Esophagus muscularis mucosa (tissue), 4 donors: ENCODE results near the gene CIAO1. TPM values are rescaled to one million over a fixed set of nuclear protein-coding genes. Genes with fewer than 3 reads are reported as not detected.
"Not testable (repeated sequence)": the region's sequence is repeated elsewhere in the genome, so short reads cannot be mapped to it uniquely, and the experiment has no call there.

ENCODE experiments used
- DNase-seq: peaks from one replicate; pipeline ENCODE4 v3.0.0-alpha.2; 2017; ENCODE audit errors: extremely low spot score
- H3K27ac ChIP-seq, 4 donors: fragments of 200-600 bp; sonication (generic); replicated peaks in 1 of 4; 1 replicate in 3 of 4; 2 replicates in 1 of 4; pipeline ENCODE4 v1.5.1; 2016 to 2019; ENCODE audit warnings: mild to moderate bottlenecking in 1 of 4
- H3K27me3 ChIP-seq, 4 donors: fragments of 200-600 bp; sonication (generic); one replicate each; pipeline versions ENCODE4 v1.5.1 to v1.6.0; 2016 to 2019
- H3K36me3 ChIP-seq, 4 donors: fragments of 200-600 bp; sonication (generic); one replicate each; pipeline ENCODE4 v1.5.1; 2016 to 2019
- H3K4me1 ChIP-seq, 4 donors: fragments of 200-600 bp; sonication (generic); one replicate each; pipeline ENCODE4 v1.5.1; 2016 to 2019
- H3K4me3 ChIP-seq, 4 donors: fragments of 200-600 bp; sonication (generic); 1 replicate in 2 of 4; 2 replicates in 2 of 4; pipeline ENCODE4 v1.5.1; 2016 to 2019; ENCODE audit warnings: mild to moderate bottlenecking in 4 of 4, moderate library complexity in 1 of 4
- H3K9me3 ChIP-seq, 4 donors: fragments of 200-600 bp; sonication (generic); 1 replicate in 3 of 4; 2 replicates in 1 of 4; pipeline ENCODE4 v1.5.1; 2016 to 2019
- EP300 ChIP-seq: sonication (generic); formaldehyde crosslinking; IDR thresholded peaks from one replicate; pipeline ENCODE4 v1.6.1; 2017; ENCODE audit warnings: antibody characterized with exemption
- POLR2A ChIP-seq: fragments of 450-650 bp; IDR thresholded peaks from one replicate; pipeline ENCODE4 v1.6.1; 2017; ENCODE audit warnings: antibody characterized with exemption, moderate library complexity, mild to moderate bottlenecking, low read depth
- POLR2AphosphoS5 ChIP-seq, 2 donors: sonication (generic); formaldehyde crosslinking; IDR thresholded peaks; one replicate each; pipeline ENCODE4 v1.6.1; 2017; ENCODE audit warnings: antibody characterized with exemption in 2 of 2
- WGBS: methylation state at CpG from one replicate; pipeline ENCODE4 v1.1.5; 2018; 5-methylcytosine and 5-hydroxymethylcytosine counted together
- intact Hi-C: fragments of 100-400 bp; cut with DNase I; formaldehyde crosslinking; loops from one replicate; pipeline ENCODE4 v1.15.1; 2023
- total RNA-seq, 4 donors: library from RNA; depleted of rRNA; stranded (reverse); fragments of >200 nt; gene quantifications; one replicate each; pipeline versions ENCODE4 v1.1.0 to v1.2.1, GENCODE V29; 2016
- TF ChIP-seq, protein P1 (sequence below), 3 experiments: fragments of 200-600 bp in 2 of 3; fragments of 450-650 bp in 1 of 3; sonication (generic) in 2 of 3; IDR thresholded peaks; one replicate each; pipeline ENCODE4 v1.5.1; 2017 to 2019; ENCODE audit warnings: antibody characterized with exemption in 3 of 3, mild to moderate bottlenecking in 2 of 3, moderate library complexity in 1 of 3

The CIAO1 gene
- total RNA-seq, 4 donors from 2014 or later: 76.4 to 101 (median 92.5) TPM

DNA sequence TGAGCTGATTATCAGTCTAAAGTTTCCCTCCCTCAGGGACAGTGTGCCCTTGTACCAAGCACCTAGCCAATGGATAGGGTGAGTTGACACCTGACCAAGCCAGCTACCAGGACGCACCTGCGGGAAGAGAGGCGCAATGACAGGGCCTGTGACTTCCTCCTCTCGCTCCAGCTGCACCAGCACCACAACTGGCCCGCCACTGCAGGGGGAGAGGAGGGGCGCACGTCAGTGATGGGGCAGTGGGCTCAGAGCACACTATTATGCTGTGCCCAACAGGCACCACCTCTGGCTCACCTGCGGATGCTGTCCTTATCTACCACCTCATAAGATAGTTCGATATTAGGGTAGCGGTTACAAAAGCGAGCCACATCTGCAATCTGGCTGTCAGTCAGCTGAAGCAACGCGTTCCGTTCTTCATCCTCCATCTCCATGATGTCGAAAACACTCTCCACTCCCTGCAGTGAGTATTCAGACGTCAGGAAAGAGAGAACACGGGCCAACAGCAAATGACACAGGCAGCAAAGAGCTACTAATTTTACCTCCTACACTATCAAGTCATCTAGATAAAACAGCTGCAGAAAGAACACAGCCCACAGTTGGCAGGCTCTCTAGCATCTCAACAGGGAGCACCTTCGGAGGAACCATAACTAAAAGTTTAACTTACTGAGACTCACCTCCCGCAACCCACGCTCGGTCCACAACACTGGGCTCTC lies 10.9 kb downstream of the CIAO1 start:
- H3K27me3 ChIP-seq: no peaks in the 10 kb centered on the region
- H3K4me1 ChIP-seq: no peaks in the 10 kb centered on the region
- 95% methylated on average over 17 of the region's 21 CpGs for WGBS
- peaks cover 82 to 100% (median 95%) of the 10 kb centered on the region in 4 donors for H3K36me3 ChIP-seq
- H3K9me3 ChIP-seq: no peaks in the 10 kb centered on the region
- H3K27ac ChIP-seq: no peak overlapping the region
- intact Hi-C loops: no loop called here
- DNase-seq: no peak
- H3K4me3 ChIP-seq: no peak overlapping the region
- TF ChIP-seq, protein P1, sequence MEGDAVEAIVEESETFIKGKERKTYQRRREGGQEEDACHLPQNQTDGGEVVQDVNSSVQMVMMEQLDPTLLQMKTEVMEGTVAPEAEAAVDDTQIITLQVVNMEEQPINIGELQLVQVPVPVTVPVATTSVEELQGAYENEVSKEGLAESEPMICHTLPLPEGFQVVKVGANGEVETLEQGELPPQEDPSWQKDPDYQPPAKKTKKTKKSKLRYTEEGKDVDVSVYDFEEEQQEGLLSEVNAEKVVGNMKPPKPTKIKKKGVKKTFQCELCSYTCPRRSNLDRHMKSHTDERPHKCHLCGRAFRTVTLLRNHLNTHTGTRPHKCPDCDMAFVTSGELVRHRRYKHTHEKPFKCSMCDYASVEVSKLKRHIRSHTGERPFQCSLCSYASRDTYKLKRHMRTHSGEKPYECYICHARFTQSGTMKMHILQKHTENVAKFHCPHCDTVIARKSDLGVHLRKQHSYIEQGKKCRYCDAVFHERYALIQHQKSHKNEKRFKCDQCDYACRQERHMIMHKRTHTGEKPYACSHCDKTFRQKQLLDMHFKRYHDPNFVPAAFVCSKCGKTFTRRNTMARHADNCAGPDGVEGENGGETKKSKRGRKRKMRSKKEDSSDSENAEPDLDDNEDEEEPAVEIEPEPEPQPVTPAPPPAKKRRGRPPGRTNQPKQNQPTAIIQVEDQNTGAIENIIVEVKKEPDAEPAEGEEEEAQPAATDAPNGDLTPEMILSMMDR (IDR thresholded peaks at IDR 0.05): no peak
- no peak for TF ChIP-seq POLR2A
- TF ChIP-seq EP300: no peak
- TF ChIP-seq POLR2AphosphoS5 (IDR thresholded peaks at IDR 0.05): no peak

DNA sequence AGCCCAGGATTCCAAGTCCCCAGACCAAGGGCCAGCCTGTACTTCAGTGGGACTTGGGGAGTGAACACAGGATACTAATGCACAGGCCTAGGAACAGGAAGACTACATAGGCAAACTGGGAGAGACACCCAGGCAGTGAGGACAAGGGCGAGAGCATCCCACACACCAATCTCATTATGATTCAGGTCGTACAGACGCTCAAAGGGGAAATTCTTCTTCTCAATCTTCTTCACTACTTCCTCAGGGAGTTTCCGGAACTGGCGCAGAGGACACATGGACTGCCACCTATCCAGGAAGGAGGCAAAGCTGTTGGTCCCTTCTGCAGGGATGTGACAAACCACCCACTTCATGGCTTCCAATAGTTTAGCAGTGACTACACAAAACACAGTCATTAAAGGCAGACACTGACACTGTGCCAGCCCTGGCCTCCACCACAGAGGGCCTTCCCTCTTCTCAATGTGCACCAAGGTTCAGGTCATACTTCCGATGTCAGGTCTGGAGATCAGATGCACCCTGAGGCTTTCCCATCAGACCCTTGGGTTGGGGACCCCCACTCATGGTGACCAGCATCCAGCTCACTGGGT lies 21.3 kb downstream of the CIAO1 start:
- WGBS: 90% methylated on average over 6 of the region's 6 CpGs
- H3K9me3 ChIP-seq: no peaks in the 10 kb centered on the region
- peaks cover 100% of the 10 kb centered on the region in 4 donors for H3K36me3 ChIP-seq
- TF ChIP-seq POLR2AphosphoS5 (IDR thresholded peaks at IDR 0.05): no peak
- no peak for TF ChIP-seq EP300
- TF ChIP-seq, protein P1 (IDR thresholded peaks at IDR 0.05): no peak
- no peak for TF ChIP-seq POLR2A
- H3K4me1 ChIP-seq: no peaks in the 10 kb centered on the region
- no peak for DNase-seq
- intact Hi-C loops: no loop called here
- no peak overlapping the region for H3K4me3 ChIP-seq
- no peak overlapping the region for H3K27ac ChIP-seq
- no peaks in the 10 kb centered on the region for H3K27me3 ChIP-seq

DNA sequence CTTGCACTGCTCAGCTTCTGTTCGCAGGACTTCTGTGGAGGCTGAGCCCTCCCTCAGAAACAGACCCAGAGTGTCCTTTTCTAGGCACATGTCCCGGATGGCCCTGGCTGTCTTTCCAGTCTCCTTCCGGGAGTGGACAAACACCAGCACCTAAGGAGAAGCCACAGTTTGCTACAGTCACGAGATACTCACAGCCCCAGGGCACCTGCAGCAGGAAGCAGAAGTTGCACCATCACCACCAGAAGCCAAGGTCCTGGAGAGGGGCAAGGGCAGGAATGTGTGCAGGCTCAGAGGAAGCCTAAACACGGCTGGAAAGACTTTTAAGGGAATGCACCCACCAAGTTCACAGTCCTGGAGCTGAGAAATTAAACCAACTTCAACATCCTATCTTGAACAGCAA lies 25.7 kb downstream of the CIAO1 start:
- no CpG with 5 or more reads among the region's 5 CpGs for WGBS
- TF ChIP-seq, protein P1 (IDR thresholded peaks at IDR 0.05): no peak
- TF ChIP-seq POLR2A: no peak
- Histone ChIP-seq H3K9me3 (no peaks in the 10 kb centered on the region), H3K4me3 (no peak overlapping the region), H3K27me3 (no peaks in the 10 kb centered on the region), H3K36me3 (peaks cover 99 to 100% (median 100%) of the 10 kb centered on the region in 4 donors), H3K4me1 (no peaks in the 10 kb centered on the region), H3K27ac (no peak overlapping the region)
- no peak for DNase-seq
- intact Hi-C loops: no loop called here

DNA sequence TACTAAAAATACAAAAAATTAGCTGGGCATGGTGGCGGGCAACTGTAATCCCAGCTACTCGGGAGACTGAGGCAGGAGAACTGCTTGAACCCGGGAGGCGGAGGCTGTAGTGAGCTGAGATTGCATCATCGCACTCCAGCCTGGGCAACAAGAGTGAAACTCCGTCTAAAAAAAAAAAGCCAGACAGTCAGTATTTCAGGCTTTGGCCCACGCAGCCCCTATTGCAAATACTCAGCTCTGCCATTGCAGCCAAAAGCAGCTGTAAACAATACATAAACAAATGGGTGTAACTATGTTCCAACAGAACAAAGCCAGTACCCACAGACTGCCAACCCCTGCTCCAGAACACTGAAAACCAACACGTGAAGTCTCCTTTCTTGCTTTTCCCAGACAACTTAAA lies 28.2 kb downstream of the CIAO1 start:
- H3K9me3 ChIP-seq, H3K4me3 ChIP-seq, H3K27me3 ChIP-seq, H3K27ac ChIP-seq, intact Hi-C loops, H3K4me1 ChIP-seq, DNase-seq: not testable (repeated sequence)
- H3K36me3 ChIP-seq: peaks cover 99 to 100% (median 100%) of the 10 kb centered on the region in 4 donors
- WGBS: 85% methylated on average over 8 of the region's 8 CpGs

DNA sequence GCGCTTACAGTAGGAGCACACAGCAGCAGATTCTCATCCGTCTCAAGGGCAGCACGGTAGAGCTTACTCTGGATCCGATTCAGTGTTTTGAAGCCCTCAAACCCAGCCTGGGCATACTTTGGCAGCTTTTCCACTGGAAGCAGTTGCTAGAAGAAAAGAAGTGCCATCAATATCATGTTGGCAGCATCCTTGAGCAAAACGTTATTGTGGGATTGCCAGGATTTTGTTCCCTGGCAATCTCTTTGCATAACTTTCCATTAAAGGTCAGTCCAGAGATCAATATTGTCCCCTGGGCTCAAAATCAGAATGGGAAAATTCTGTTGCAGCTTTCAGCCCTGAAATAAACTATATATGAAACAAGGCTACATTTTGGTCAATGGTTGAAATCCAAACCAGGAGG lies 30.9 kb downstream of the CIAO1 start:
- intact Hi-C loops: no loop called here
- Histone ChIP-seq H3K36me3 (peaks cover 99 to 100% (median 100%) of the 10 kb centered on the region in 4 donors), H3K4me3 (no peak overlapping the region), H3K27ac (no peak overlapping the region), H3K27me3 (no peaks in the 10 kb centered on the region), H3K4me1 (peaks cover 0 to 3% (median under 1%) of the 10 kb centered on the region in 4 donors), H3K9me3 (no peaks in the 10 kb centered on the region)
- TF ChIP-seq, protein P1 (IDR thresholded peaks at IDR 0.05): no peak
- TF ChIP-seq EP300 (no peak), POLR2AphosphoS5 (IDR thresholded peaks at IDR 0.05) (no peak), POLR2A (no peak)
- no peak for DNase-seq
- 80% methylated on average over 5 of the region's 5 CpGs for WGBS
